Colon (tissue), 2 donors: ENCODE data around the gene TMEM69.
"Not testable (repeated sequence)": the region's sequence is repeated elsewhere in the genome, so short reads cannot be mapped to it uniquely, and the experiment has no call there.

Experiments
- FAIRE-seq: peaks from 2 replicates; lab custom pipeline; 2012; peaks lifted over from hg19 to GRCh38; lab: Jason Lieb, UNC
- donor health status: control.
- donor health status: control.

The TMEM69 gene

DNA sequence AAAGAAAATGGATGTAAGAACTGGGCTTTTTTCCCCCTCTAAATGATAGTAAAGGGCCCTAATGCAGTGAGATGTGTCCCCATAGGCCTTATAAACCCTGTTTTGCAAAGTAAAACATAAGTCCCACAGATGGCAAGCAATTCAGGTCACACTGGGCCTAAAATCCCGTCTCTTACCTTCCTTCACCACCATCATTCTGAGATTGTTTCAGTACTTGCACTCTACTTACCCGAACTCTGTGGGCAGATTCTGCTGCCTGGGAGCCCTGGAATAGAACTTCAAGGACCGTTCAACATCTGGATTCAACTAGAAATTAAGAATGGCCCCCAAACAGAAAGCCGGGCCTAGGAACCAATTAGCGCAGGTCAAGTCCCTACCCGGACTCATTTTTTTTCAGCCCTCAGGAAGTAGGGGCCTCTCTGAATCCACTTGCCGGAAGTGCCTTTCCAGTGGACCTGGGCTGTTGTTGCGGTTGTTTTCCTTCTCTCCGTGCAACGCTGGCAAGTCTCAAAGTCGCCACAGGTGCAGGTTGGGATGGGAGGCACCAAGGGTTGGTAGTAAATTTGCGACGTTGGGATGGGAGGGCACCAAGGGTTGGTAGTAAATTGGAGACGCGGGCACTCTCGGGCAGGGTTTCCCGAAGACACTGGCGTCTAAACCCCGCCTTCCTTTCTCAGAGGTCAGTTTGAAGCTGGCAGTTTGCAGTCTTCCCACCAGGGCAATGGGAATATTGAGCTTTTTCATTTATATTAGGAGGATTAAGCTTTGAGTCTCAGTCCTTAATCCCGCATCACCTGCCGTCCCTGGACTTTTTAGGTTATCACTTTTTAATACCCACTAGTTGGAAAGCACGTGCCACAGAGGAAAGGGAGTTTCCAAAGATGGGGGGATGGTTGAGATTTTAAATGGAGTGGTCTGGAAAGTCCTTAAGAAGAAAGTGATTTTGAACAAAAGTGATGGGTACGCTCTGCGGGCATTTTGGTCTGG, at the start of gene TMEM69:
TSS of gene TMEM69 (plus strand) at position 428 of the 987 bp plus-strand sequence. CDS start 2,888 bp downstream, outside the sequence.
- FAIRE-seq: no peak

DNA sequence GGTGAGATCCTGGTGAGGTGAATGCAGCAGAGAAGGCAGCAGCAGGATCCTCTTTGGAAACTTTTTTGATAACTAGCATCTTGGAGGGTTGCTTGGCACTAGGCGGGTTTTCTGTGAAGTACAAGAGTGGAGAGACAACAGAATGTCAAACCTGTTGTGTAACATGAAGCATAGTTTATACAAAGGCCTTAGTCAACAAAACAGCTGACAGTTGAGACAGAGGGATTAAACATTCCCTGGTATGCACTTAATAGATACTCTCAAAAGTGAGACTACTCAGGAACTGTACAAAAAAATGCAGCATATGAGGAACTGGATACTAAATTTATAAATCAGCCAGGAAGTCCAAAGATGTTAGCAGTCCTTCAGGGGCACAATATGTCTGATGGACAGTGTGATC, 47.7 kb upstream of the TMEM69 start:
- FAIRE-seq: no peak

DNA sequence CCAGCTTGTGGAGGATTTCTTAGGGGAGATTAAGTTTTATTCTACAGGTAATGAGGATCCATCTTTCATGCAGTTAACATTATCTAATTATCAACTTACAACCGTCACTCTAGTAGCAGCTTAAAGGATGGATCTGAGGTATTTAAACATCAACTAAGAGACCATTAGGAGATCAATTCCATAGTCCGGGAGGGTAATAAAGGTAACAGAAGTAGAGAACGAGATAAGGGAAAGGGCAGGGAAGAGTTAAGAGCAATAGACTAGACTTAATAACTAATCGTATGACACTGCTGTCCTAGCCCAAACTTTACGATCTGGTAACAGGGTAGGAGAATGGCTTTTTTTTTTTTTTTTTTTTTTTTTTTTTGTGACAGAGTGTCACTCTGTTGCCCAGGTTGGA, 44.7 kb upstream of the TMEM69 start:
- FAIRE-seq: no peak

DNA sequence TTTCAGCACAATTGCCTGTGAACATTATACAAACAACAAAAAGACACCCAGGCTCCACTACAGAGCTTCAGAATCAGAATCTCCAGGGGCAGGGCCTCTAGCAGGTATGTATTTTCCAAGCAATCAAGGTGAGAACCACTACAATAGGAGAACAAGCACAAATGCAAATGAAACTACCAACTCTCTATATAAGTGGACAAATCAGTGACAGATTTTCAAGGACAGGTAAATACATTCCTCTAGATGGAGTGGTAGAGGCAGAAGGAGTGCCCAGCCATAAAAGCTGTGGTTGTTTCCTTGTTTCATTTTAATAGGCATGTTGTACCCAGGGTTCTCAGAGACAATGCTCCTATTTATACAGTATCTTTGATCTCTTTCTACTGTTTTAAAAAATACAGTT, 44.0 kb upstream of the TMEM69 start:
- peak; percentile 41 for FAIRE-seq

DNA sequence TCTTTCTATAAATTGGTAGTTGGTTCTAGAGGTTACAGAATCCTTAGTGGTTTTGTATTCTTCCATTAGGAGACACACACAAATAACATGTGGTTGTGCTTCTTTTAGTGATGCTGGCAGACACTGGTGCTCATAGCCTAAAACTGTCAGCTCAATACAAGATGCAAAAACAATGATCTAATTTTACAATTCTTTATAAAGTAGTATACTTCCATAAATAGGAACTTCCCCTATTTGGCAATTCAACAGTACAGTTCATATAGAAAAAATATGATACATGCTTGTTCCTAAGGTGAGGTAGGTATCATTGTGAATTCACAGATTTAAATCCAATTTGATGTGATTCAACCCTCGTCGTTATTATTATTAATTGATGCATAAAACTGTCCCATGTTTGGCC, 43.3 kb upstream of the TMEM69 start:
- no peak for FAIRE-seq

- FAIRE-seq: no peak
Observed at GRCh38 chr1:45647248-45648021, 40.5 kb upstream of the TMEM69 start.

GRCh38 chr1:45654540-45655280, 33.3 kb upstream of the TMEM69 start:
- FAIRE-seq: no peak

GRCh38 chr1:45656573-45657226, 31.3 kb upstream of the TMEM69 start:
- FAIRE-seq: no peak

DNA sequence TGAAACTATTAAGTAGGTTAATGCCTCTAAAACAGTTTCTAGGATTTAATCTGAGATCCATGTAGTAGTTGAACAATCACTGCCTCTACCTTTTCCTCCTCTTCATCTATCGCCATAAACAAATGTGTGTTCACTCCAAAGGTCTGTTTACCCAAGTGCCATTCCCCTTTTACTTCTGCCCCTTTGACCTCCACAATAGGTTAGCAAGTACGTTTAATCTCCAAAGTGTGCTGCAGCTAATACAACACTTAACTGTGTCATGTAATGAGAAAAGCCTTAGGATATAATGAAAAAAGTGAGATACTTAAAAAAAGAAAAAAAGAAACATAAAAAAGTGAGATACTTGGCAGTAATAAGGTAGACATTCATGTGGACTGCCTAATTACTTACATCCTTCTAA, 29.8 kb upstream of the TMEM69 start:
- FAIRE-seq: no peak

GRCh38 chr1:45659222-45659621, 28.8 kb upstream of the TMEM69 start:
- FAIRE-seq: no peak

GRCh38 chr1:45660336-45660735, 27.6 kb upstream of the TMEM69 start:
- FAIRE-seq: no peak

DNA sequence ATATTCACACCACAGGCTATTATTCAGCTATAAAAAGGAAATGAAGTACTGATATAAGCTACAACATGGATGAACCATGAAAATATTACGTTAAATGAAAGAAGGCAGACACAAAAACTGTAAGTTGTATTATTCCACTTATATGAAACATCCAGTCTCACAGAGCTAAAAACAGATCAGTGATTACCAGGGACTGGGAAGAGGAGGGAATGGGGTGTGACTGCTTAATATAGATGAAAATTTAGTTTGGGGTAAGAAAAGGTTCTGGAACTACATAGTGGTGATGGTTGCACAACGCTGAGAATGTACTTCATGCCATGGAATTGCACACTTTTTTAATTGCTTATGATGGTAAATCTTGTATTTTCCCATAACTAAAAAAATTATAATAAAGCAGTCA, 21.1 kb upstream of the TMEM69 start:
- no peak for FAIRE-seq

DNA sequence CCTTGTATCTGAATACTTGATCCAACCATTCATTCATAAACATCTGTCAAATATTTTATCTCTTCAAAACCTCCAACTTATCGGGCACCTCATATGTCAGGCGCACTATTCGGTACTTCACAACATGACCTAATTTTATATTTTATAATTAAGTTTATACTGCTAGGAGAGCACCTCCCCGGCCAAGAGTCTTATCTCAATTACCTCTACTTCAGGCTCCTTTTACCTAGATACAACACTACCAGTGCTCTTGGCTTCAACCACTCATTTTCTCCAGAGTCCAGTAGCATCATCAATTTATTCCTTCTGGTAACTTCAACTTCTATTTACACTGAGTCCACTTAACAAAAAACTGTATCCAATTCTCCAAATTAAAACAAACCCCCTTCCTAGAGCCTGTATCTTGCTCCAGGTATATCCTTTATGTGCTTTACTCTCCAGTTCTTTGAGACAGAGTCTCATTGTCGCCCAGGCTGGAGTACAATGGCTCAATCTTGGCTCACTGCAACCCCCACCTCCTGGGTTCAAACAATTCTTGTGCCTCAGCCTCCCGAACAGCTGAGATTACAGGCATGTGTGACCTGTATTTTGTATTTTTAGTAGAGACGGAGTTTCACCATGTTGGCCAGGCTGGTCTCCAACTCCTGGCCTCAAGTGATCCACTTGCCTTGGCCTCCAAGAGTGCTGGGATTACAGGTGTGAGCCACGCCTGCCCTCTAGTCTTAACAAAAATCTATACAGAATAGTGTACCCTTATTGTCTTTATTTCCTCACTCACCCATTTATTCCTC, 20.5 kb upstream of the TMEM69 start:
- FAIRE-seq: no peak

GRCh38 chr1:45668526-45668925, 19.5 kb upstream of the TMEM69 start:
- no peak for FAIRE-seq

DNA sequence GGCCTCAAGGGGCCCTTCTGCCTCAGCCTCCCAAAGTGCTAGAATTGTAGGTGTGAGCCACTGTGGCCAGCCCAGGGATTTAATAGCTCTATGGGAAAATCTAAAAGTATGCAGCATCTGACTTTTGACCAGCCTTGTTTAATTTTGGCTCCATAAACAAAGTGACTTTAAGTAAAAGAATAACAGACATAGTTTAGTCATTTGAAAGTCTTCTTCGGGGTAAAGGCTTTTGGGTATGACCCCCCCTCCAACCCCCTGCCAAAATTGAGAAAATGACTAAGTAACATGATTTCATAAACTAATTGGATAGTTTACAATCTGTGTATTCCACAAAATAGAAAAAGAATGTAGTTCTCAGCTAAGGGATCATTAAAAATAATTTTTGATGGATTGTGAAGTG, 18.6 kb upstream of the TMEM69 start:
- no peak for FAIRE-seq

DNA sequence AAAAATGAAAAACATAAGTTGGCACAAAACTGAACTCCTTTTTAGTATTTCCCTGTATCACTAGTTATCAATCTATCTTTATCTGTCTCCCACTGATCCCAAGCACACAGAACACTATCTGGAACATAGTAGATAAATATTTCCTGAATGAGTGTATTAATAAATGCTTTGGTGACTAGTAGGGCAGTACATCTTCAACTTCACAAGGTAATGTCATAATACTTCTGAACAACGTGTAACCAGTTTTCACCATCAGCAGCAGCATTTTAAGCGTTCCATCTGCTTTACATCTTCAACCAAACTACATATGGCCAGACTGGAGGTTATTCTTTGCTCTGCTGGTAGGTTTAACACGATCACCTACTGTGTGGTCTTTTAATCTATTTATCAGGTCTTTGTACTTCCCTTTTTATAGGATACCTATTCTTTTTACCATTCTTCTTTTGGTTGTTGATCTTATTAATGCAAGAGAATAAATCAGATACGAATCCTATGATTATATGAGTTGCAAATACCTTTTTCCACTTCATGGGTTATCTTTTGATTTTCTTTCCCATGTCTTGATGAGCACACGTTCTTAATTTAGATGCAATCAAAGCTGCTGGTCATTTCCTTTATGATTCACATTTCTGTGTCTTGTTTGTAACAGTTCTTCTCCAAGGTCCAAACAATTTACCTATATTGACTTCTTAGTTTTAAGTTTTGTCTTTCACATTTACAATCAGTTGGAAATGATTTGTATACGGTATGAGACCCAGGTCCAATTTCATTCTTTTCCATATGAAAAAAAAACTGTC, 17.9 kb upstream of the TMEM69 start:
- FAIRE-seq: no peak

DNA sequence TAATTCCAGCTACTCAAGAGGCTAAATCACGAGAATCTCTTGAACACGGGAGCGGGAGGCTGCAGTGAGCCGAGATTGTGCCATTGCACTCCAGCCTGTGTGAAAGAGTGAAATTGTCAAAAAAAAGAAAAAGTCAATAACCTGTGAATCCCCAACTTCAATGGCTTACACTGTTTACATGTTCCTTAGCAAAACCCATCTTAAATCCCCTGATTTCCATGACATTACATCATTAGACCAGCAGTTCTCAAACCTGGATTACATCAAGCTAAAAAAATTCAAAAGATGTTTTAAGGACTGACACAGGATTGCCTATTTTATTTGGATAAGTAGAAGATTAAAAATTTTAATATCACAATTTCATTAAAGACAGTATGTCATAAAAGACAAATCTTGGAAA, 14.0 kb upstream of the TMEM69 start:
- FAIRE-seq: no peak

GRCh38 chr1:45674478-45674877, 13.5 kb upstream of the TMEM69 start:
- no peak for FAIRE-seq

DNA sequence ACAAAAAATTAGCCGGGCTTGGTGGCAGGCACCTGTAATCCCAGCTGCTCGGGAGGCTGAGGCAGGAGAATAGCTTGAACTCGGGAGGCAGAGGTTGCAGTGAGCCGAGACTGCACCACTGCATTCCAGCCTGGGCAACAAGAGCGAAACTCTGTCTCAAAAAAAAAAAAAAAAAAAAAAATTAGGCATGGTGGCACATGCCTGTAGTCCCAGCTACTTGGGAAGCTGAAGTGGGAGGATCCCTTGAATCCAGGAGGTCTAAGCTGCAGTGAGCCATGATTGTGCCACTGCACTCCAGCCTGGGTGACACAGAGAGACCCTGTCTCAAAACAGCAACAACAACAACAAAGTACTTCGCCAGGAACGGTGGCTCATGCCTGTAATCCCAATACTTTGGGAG, 11.4 kb upstream of the TMEM69 start:
- not testable (repeated sequence) for FAIRE-seq

DNA sequence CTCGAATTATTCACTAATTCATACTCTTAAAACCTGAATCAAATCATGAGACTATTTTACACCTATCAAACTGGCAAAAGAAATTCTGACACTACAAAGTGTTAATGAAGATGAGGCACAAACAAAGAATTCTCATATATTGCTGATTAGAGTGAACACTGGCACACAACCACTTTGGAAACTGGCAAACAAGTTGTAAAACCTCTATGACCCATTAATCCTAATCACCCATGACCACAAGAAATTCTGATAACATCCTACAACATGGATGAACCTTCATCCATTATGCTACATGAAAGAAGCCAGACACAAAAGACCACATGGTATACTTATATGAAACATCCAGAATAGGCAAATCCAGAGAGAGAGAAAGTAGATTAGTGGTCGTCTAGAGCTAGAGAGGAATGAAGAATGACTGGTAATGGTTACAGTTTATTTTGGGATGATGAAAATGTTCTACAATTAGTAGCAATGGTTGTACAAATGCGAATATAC, 10.2 kb upstream of the TMEM69 start:
- FAIRE-seq: no peak
